HuH-7.5 (cell line): Measurements from ENCODE around the gene SPTBN1.
"Not testable (repeated sequence)": the region's sequence is repeated elsewhere in the genome, so short reads cannot be mapped to it uniquely, and the experiment has no call there.

Experiments
- DNase-seq: peaks from one replicate; pipeline ENCODE4 v3.0.0; 2011; ENCODE audit warnings: low spot score

The SPTBN1 gene

GRCh38 chr2:54672590-54673456, 216.7 kb downstream of the SPTBN1 start:
- no peak for DNase-seq

GRCh38 chr2:54673501-54673998, 217.4 kb downstream of the SPTBN1 start:
- DNase-seq: no peak

DNA sequence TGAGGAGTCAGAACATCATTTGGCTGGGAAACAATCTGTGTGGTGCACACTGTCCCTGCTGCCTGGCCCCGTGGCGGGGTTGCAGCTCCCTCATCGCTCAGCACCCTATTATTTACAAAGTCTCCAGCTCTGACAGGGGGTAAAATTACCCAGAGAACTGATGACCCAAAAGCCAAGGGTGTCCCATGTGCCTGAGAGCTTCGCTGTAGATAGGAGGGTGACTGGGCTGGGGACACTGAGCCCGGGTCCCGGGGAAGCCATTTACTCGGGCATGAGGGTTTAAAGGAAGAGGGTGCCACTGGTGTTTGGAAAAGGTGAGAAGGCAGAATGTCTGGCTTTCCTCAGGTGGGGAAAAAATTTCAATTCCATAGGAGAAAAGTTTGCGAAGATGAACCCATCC, 219.2 kb downstream of the SPTBN1 start:
- no peak for DNase-seq

GRCh38 chr2:54675738-54676137, 219.6 kb downstream of the SPTBN1 start:
- DNase-seq: no peak

DNA sequence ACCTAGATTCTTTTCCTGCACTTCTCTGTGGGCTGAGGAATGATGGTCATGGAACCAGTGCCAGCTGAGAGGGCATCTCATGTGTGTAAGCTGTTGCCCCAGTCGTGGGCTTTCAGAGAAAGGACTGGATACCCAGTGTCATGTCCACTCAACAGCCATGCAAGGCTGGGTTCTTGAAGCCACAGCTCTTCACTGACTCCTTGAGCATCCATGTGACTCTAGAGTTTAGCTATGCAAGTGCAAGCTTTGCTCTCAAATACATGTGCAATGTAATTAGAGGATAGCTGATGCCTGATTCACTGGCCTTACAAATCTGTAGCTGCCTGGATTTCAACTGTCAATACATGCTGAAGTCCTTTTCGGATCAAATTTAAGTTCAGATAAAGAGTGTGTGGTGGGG, 220.5 kb downstream of the SPTBN1 start:
- DNase-seq: no peak

- no peak for DNase-seq
Measured at GRCh38 chr2:54677476-54678265, 221.5 kb downstream of the SPTBN1 start.

DNA sequence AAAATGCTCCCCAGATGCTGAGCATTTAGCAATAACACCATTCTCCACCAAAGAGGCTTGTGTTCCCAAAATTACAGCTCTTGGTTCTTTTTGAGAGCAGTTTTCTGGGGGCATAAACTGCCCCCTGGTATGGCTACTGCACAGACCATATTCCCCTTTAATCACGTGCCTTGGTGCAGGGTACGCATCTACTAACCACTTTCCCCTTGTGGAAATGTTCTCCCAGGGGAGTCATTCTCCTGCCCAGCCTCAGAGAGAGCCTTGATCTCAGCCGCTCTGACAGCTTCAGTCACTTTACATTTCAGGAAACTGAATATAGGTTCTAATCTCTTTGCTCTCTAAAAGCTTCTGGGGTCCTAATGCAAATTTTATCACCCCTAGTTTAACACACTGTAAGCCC, 222.6 kb downstream of the SPTBN1 start:
- DNase-seq: no peak

DNA sequence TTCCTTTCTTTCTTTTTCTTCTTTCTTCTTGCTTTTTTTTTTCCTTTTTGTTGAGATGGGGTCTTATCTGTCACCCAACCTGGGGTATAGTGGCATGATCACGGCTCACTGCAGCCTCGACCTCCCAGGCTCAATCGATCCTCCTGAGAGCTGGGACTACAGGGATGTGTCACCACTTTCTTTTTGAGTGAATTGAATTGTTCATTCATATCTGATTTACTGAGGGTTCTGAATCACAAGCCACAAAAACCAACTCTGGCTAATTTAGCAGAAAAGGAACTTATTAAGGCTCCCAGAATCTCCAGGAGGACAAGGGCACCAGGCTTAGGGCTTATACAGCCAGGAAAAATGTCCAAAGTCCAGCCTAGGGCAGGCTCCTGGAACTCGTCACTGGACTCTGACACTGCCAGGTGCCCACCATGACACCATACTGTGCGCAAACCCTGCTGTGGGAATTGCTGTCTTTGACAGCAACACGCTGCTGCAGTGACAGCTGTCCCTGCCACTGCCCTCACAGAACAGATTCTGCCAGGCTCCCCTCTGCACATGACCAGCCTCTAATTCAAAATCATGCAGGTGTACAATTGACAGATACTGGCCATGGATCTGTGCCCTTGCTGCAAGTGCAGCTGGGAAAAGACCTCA, 224.4 kb downstream of the SPTBN1 start:
- no peak for DNase-seq

DNA sequence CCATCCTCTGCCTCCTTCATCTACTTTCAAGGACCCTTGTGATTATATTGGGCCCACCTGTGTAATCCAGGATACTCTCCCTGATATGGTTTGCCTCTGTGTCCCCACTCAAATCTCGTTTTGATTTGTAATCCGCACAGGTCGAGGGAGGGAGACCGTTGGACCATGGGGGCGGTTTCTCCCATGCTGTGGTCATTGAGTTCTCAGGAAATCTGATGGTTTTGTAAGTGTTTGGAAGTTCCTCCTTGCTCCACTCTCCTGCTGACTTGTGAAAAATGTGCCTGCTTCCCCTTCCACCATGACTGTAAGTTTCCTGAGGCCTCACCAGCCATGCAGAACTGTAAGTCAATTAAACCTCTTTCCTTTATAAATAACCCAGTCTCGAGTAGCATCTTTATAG, 225.3 kb downstream of the SPTBN1 start:
- no peak for DNase-seq

DNA sequence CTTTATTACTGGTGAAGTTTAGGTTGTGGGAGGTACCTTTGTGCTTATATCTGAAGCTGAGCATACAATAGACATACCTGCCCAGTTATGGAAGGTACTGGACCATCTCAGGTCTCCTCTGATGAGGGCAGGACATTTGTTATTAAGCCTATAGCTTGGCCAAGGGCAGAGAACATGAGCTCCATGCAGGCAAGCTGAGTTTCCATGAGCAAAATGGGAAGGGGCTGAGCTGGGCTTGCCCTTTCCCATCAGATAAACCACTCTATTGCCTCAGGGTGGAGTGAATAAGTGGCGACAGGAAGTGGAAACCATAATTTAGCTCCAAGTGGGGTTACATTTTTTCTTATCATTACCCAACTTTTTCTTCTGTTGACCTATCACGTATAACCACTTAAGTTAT, 227.5 kb downstream of the SPTBN1 start:
- DNase-seq: no peak

- DNase-seq: no peak
Measured at GRCh38 chr2:54685263-54685775, 229.2 kb downstream of the SPTBN1 start.

DNA sequence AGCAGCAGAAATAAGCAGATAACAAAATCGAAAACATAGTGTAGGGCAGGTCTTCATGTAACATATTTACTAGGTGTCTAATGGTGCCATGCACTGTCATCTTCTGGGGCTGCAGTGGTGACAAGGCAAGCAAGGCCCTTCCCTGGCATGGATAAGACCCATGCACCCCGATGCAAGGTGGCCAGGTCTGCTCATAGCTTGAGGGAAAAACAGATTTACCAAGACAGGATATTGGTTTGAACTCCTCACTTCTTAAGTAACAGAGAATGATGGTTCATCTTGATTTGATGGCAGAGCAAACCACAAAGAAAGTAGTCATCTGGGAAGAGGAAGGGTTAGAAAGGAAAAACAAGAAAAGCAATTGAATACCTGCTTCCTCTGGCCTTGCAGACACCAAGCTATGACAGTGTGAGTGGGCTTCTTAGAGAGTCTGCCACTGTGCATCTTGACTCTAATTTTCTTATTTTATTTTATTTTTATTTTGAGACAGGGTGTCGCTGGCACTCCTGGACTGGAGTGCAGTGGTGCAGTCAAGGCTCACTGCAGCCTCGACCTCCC, 231.5 kb downstream of the SPTBN1 start:
- no peak for DNase-seq

DNA sequence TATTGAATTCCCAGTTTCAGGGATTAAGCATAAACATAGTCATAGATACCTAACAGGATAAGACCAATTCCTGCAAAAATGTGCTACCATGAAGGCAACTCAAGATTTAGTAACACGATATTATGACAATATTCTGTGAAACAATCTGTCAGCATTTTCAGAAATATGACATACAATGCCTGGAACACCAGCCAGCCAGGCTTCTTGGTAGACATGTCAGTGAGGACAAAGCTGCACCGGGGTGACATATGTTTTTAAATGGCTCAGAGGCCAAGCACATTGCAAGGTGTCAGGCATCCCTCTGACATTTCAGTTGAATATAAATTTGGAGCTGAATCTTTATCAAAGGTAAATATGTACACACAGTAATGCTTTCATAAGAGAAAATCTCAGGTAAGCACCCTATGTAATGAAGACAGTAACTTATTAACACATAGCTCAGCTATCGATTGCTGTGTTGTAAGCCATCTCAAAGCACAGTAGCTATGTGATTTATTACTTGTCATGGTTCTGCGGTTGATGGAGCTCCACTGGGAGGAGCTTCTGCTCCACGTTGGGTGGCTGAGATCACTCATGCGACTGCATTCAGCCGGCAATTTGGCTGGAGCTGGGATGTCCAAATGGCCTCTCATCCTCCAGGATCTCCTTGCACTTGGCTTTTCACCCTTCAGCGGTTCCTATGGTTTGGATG, 235.5 kb downstream of the SPTBN1 start:
- peak; percentile 57 for DNase-seq

DNA sequence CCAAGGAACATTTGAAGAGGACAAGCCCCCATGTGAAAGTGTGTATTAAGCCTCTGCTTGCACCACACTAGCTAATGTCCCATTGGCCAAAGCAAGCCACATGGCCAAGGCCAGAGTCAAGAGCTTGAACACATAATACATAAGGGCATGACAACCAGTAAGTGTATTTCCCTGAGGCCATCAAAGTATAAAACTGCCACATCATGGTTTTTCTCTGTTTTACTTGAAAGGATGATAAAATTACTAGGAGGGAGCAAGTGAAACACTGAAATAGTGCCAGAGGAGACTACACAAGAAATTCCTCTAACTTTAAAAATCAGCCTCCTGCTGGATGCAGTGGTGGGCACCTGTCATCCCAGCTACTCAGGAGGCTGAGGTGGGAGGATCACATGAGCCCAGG, 236.4 kb downstream of the SPTBN1 start:
- no peak for DNase-seq

DNA sequence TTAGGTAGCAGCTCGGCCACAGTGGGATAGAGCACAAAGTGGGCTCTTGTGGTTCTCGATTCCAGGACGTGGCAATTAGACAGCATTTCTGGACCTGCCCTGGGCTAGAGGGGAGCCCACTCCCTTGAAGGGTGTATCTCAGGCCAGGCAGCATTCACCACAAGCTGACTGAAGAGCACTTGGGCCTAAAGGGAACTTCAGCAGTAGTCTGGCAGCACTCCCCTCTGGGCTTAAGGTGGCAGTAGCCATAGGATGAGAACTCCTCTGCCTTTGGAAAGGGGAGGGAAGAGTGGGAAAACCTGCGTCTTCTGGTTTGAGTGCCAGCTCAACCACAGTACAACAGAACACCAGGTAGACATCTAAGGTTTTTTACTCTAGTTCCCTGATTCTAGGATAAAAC, 239.3 kb downstream of the SPTBN1 start:
- DNase-seq: no peak

DNA sequence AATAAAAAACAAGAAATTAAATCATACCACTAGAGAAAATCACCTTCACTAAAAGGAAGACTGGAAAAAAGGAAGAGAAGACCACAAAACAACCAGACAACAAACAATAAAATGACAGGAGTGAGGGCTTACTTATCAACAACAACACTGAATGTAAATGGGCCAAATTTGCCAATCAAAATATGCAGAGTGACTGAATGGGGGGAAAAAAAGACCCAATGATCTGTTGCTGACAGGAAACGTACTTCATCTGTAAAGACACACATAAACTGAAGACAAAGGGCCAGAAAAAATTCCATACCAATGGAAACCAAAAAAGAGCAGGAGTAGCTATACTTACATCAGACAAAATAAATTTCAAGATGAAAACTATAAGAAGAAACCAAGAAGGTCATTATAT, 241.8 kb downstream of the SPTBN1 start:
- no peak for DNase-seq

DNA sequence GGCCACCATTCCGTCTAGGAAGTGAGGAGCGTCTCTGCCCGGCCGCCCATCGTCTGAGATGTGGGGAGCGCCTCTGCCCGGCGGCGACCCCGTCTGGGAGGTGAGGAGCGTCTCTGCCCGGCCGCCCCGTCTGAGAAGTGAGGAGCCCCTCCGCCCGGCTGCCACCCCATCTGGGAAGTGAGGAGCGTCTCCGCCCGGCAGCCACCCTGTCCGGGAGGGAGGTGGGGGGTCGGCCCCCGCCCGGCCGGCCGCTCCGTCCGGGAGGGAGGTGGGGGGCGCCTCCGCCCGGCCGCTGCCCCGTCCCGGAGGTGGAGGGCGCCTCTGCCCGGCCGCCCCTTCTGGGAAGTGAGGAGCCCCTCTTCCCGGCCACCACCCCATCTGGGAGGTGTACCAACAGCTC, 242.8 kb downstream of the SPTBN1 start:
- not testable (repeated sequence) for DNase-seq

- DNase-seq: no peak
Measured at GRCh38 chr2:54699665-54700064, 243.5 kb downstream of the SPTBN1 start.

- DNase-seq: no peak
Measured at GRCh38 chr2:54701029-54701428, 244.9 kb downstream of the SPTBN1 start.

GRCh38 chr2:54704238-54704637, 248.1 kb downstream of the SPTBN1 start:
- DNase-seq: no peak
